GM12874 (cell line): ENCODE data around the gene RERE.

Experiments
- CTCF ChIP-seq: IDR thresholded peaks from 2 replicates; pipeline ENCODE4 v1.5.1; 2011; ENCODE audit warnings: low read depth, mild to moderate bottlenecking, control low read depth, low read length, moderate library complexity; ENCODE audit not compliant: insufficient read depth

RERE gene

DNA sequence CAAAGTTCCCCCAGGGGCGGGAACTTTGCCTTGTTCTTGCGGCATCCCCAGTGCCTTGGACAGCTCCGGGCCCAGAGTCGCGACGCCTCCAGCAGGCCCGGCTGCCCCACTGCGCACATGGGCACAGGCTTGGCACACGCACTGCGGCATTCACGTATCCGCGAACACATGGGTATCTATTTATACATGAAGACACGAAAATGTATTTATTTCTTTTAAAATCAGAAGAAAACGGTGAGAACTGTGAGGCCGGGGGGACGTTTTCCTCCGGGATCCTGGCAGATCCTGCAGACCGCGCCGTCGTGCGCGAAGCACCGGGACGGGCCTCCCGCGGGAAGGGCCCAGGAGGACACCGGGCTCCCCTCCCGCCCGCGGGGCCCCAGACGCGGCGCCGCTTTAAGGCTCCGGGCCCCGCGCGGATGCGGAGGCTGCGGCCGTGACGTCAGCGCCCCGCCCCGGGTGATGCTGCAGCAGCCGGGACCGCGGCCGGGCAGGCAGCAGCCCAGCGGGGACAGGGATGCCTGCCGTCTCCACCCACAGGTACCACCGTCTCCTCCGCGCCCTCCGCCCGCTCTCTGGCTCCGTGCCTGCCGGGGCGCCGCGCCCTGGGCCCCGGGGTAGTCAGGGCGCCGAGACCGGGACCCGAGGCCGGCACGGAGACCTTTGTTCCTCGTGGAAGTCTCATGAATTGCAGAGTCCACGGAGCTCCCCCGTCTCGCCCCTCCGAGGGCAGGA lies 499.6 kb downstream of the RERE start, which contains the start of gene SLC45A1:
SLC45A1 (plus strand) TSS at position 468 of the 735 bp plus-strand sequence. CDS start 6,216 bp downstream, outside the sequence.
- no peak for TF ChIP-seq CTCF

- TF ChIP-seq CTCF = no peak
Observed at GRCh38 chr1:8315573-8316475, 501.6 kb downstream of the RERE start.

DNA sequence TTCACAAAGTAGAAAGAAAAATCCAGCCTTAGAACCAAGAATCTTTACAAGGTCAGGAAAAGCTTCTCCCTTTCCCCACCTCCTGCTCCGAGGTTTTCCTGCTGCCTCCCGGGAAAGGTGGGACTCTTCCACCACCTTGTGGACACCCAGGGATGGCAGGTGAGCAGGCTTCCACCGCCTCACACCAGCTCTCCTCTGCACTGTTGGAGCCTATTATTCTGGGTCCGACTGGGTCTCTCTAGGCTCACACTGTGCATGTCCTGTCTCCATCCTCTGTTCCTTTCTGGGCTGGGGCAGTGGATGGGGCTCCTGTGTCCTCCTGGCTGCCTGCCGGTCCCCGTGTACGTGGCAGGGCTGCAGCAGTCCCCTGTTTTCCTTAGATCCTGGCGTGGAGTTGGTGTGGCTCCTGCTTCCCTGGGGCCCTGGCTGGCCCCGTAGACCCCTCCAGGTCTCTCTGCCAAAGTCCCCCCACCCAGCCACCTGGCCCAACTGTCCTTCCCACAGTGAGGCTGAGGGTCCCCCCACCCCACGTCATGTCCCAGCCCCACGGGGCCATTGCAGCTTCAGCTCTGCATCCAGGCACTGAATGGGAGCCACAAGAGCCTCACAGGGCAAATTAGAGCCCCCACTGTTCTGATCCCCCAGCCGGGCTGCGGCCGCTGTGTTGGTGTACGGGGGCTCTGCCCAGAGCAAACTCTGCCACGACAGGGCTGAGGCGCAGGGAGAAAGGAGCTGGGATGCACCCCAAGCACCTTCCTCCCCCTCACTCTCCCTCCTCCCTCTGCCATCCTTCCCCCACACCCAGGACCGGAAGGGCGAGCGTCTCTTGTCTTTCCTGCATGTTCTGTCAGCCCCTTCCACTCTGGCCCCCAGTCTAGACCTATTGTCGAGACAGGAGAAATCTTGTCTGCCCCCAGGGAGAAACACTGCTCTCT lies 502.8 kb downstream of the RERE start:
- TF ChIP-seq CTCF = peak; percentile 67

GRCh38 chr1:8313231-8313630 lies 504.2 kb downstream of the RERE start:
- TF ChIP-seq CTCF = no peak

- no peak for TF ChIP-seq CTCF
Observed at GRCh38 chr1:8312235-8313218, 504.9 kb downstream of the RERE start.

- no peak for TF ChIP-seq CTCF
Observed at GRCh38 chr1:8311068-8311718, 506.2 kb downstream of the RERE start.
